NT2/D1 (cell line): ENCODE measurements around the gene ODAD3.
A peak's percentile ranks its signal among the peaks of the same experiment; 100 is the strongest.

ENCODE experiments used
- DNase-seq: peaks from one replicate; pipeline ENCODE4 v3.0.0-alpha.2; 2011; ENCODE audit warnings: low read depth, low spot score
- H3K27me3 ChIP-seq: 2 replicates; pipeline ENCODE4 v1.6.0; 2011; ENCODE audit warnings: mild to moderate bottlenecking; ENCODE audit not compliant: insufficient read length, insufficient read depth
- H3K36me3 ChIP-seq: 2 replicates; pipeline ENCODE4 v1.6.1; 2011; ENCODE audit warnings: mild to moderate bottlenecking, low read length, mixed read lengths; ENCODE audit not compliant: insufficient read depth, insufficient read length
- H3K4me1 ChIP-seq: 2 replicates; pipeline ENCODE4 v1.5.1; 2011; ENCODE audit not compliant: insufficient read depth, insufficient read length
- H3K4me3 ChIP-seq: 2 replicates; pipeline ENCODE4 v1.5.1; 2011; ENCODE audit warnings: low read depth; ENCODE audit not compliant: insufficient read length
- H3K9ac ChIP-seq: 2 replicates; pipeline ENCODE4 v1.6.0; 2011; ENCODE audit warnings: low read depth; ENCODE audit not compliant: insufficient read length
- H3K9me3 ChIP-seq: 2 replicates; pipeline ENCODE4 v1.5.1; 2011; ENCODE audit warnings: mild to moderate bottlenecking, low read length; ENCODE audit not compliant: insufficient read depth
- SUZ12 ChIP-seq: IDR thresholded peaks from 2 replicates; pipeline ENCODE4 v1.6.1; 2011; ENCODE audit not compliant: insufficient read length, insufficient read depth; ENCODE audit errors: extremely low read depth
- YY1 ChIP-seq: IDR thresholded peaks from 2 replicates; pipeline ENCODE4 v1.6.1; 2011; ENCODE audit not compliant: insufficient read length, insufficient read depth
- ZNF274 ChIP-seq: IDR thresholded peaks from 2 replicates; pipeline ENCODE4 v1.6.1; 2011; ENCODE audit warnings: mild to moderate bottlenecking, low read depth, low read length

The ODAD3 gene

GRCh38 chr19:11390933-11391680 is 43.8 kb downstream of the ODAD3 start:
- no peaks in the 10 kb centered on the region for H3K27me3 ChIP-seq
- H3K9ac ChIP-seq, result no peak overlapping the region
- DNase-seq, result no peak
- H3K36me3 ChIP-seq, result no peaks in the 10 kb centered on the region
- TF ChIP-seq SUZ12 (no peak), ZNF274 (no peak), YY1 (no peak)
- peaks cover 4% of the 10 kb centered on the region; the same call in 1 of the 2 replicates for H3K9me3 ChIP-seq
- no peaks in the 10 kb centered on the region for H3K4me1 ChIP-seq
- no peak overlapping the region for H3K4me3 ChIP-seq

GRCh38 chr19:11390359-11390758 is 44.6 kb downstream of the ODAD3 start:
- H3K4me1 ChIP-seq, result no peaks in the 10 kb centered on the region
- DNase-seq, result no peak
- no peaks in the 10 kb centered on the region for H3K27me3 ChIP-seq
- H3K9me3 ChIP-seq, result peaks cover 4% of the 10 kb centered on the region; the same call in 1 of the 2 replicates
- no peak overlapping the region for H3K9ac ChIP-seq
- TF ChIP-seq SUZ12 (no peak), YY1 (no peak), ZNF274 (no peak)
- no peak overlapping the region for H3K4me3 ChIP-seq
- H3K36me3 ChIP-seq, result no peaks in the 10 kb centered on the region

GRCh38 chr19:11387162-11388034 is 47.5 kb downstream of the ODAD3 start:
- H3K36me3 ChIP-seq, result no peaks in the 10 kb centered on the region

GRCh38 chr19:11384778-11385129 is 50.2 kb downstream of the ODAD3 start:
- no peak overlapping the region for H3K4me3 ChIP-seq
- no peak overlapping the region for H3K9ac ChIP-seq

More at GRCh38 chr19:11387162-11388034, 47.5 kb downstream of the ODAD3 start:
- Histone ChIP-seq H3K4me1 (no peaks in the 10 kb centered on the region), H3K9me3 (peaks cover 4% of the 10 kb centered on the region; the same call in 1 of the 2 replicates), H3K27me3 (no peaks in the 10 kb centered on the region), H3K9ac (no peak overlapping the region), H3K4me3 (no peak overlapping the region)
- no peak for DNase-seq
- TF ChIP-seq YY1 (no peak), ZNF274 (no peak), SUZ12 (no peak)

GRCh38 chr19:11383706-11384048 is 51.2 kb downstream of the ODAD3 start:
- peak overlapping the region; percentile 76 for H3K9ac ChIP-seq
- TF ChIP-seq ZNF274 (no peak), SUZ12 (no peak), YY1 (no peak)
- no peaks in the 10 kb centered on the region for H3K9me3 ChIP-seq
- peak overlapping the region; percentile 67 for H3K4me3 ChIP-seq
- no peak for DNase-seq
- peaks cover 4% of the 10 kb centered on the region for H3K4me1 ChIP-seq
- no peaks in the 10 kb centered on the region for H3K27me3 ChIP-seq
- no peaks in the 10 kb centered on the region for H3K36me3 ChIP-seq

More at GRCh38 chr19:11384778-11385129, 50.2 kb downstream of the ODAD3 start:
- TF ChIP-seq SUZ12 (no peak), YY1 (no peak), ZNF274 (no peak)
- Histone ChIP-seq H3K27me3 (no peaks in the 10 kb centered on the region), H3K9me3 (no peaks in the 10 kb centered on the region), H3K4me1 (peaks cover 4% of the 10 kb centered on the region), H3K36me3 (no peaks in the 10 kb centered on the region)
- DNase-seq, result no peak

GRCh38 chr19:11382898-11383705 is 51.8 kb downstream of the ODAD3 start:
- Histone ChIP-seq H3K27me3 (no peaks in the 10 kb centered on the region), H3K9me3 (no peaks in the 10 kb centered on the region), H3K9ac (peak overlapping the region; percentile 76), H3K36me3 (peaks cover 4% of the 10 kb centered on the region), H3K4me3 (peak overlapping the region; percentile 67), H3K4me1 (peaks cover 7% of the 10 kb centered on the region)
- TF ChIP-seq ZNF274 (no peak), YY1 (no peak), SUZ12 (no peak)
- DNase-seq, result no peak
